Thyroid gland (tissue), 4 donors: ENCODE results near the gene SYT12.

Source experiments
- POLR2A ChIP-seq, 2 donors: fragments of 450-650 bp; IDR thresholded peaks; one replicate each; pipeline ENCODE4 v1.6.1; 2017; ENCODE audit warnings: antibody characterized with exemption in 2 of 2, mild to moderate bottlenecking in 2 of 2, moderate library complexity in 1 of 2
- TF ChIP-seq, protein P1 (sequence below), 6 experiments: fragments of 200-600 bp in 3 of 6; fragments of 450-650 bp in 3 of 6; sonication (generic) in 3 of 6; IDR thresholded peaks; one replicate each; pipeline ENCODE4 v1.5.1; 2016 to 2019; ENCODE audit warnings: antibody characterized with exemption in 6 of 6, mild to moderate bottlenecking in 2 of 6, inconsistent platforms in 1 of 6, moderate library complexity in 1 of 6

- TF ChIP-seq, protein P1, sequence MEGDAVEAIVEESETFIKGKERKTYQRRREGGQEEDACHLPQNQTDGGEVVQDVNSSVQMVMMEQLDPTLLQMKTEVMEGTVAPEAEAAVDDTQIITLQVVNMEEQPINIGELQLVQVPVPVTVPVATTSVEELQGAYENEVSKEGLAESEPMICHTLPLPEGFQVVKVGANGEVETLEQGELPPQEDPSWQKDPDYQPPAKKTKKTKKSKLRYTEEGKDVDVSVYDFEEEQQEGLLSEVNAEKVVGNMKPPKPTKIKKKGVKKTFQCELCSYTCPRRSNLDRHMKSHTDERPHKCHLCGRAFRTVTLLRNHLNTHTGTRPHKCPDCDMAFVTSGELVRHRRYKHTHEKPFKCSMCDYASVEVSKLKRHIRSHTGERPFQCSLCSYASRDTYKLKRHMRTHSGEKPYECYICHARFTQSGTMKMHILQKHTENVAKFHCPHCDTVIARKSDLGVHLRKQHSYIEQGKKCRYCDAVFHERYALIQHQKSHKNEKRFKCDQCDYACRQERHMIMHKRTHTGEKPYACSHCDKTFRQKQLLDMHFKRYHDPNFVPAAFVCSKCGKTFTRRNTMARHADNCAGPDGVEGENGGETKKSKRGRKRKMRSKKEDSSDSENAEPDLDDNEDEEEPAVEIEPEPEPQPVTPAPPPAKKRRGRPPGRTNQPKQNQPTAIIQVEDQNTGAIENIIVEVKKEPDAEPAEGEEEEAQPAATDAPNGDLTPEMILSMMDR (IDR thresholded peaks at IDR 0.05): no peak
- no peak for TF ChIP-seq POLR2A (IDR thresholded peaks at IDR 0.05)
Measured at GRCh38 chr11:66986178-66986545, 36.8 kb upstream of the SYT12 start.
